Skeletal muscle satellite cell (primary cell): ENCODE results near the gene GNG13.
"Not testable (repeated sequence)": the region's sequence is repeated elsewhere in the genome, so short reads cannot be mapped to it uniquely, and the experiment has no call there.

ENCODE experiments used
- H3K27me3 ChIP-seq: 2 replicates; pipeline ENCODE4 v1.7.0; 2013; ENCODE audit warnings: low read length; ENCODE audit not compliant: control insufficient read depth, insufficient read depth
- H3K36me3 ChIP-seq: 2 replicates; pipeline ENCODE4 v1.7.0; 2013; ENCODE audit warnings: mild to moderate bottlenecking, control low read depth, low read length; ENCODE audit not compliant: insufficient read depth
- H3K4me1 ChIP-seq: 2 replicates; pipeline ENCODE4 v1.7.0; 2013; ENCODE audit warnings: low read length; ENCODE audit not compliant: control insufficient read depth, insufficient read depth
- H3K4me2 ChIP-seq: 2 replicates; pipeline ENCODE4 v1.7.0; 2013; ENCODE audit warnings: mild to moderate bottlenecking, low read length
- H3K4me3 ChIP-seq: 2 replicates; pipeline ENCODE4 v1.7.0; 2013; ENCODE audit warnings: low read length
- H3K9ac ChIP-seq: 2 replicates; pipeline ENCODE4 v1.7.0; 2013; ENCODE audit warnings: mild to moderate bottlenecking, low read depth, low read length, moderate library complexity
- H3K9me3 ChIP-seq: replicated peaks from 2 replicates; pipeline ENCODE4 v1.7.0; 2013; ENCODE audit warnings: mild to moderate bottlenecking, control low read depth, low read length

GNG13 gene

GRCh38 chr16:840561-841454 is 40.3 kb upstream of the GNG13 start:
- no peaks in the 10 kb centered on the region for H3K36me3 ChIP-seq
- no peaks in the 10 kb centered on the region for H3K4me1 ChIP-seq
- H3K27me3 ChIP-seq = no peaks in the 10 kb centered on the region
- no peak overlapping the region for H3K9ac ChIP-seq
- no peak overlapping the region for H3K4me3 ChIP-seq
- H3K4me2 ChIP-seq = no peak overlapping the region
- peaks cover 8% of the 10 kb centered on the region for H3K9me3 ChIP-seq

GRCh38 chr16:839643-840408 is 39.3 kb upstream of the GNG13 start:
- H3K4me2 ChIP-seq = no peak overlapping the region
- no peaks in the 10 kb centered on the region for H3K4me1 ChIP-seq
- H3K36me3 ChIP-seq = no peaks in the 10 kb centered on the region
- H3K4me3 ChIP-seq = no peak overlapping the region
- H3K9me3 ChIP-seq = peaks cover 11% of the 10 kb centered on the region
- H3K27me3 ChIP-seq = no peaks in the 10 kb centered on the region
- no peak overlapping the region for H3K9ac ChIP-seq

GRCh38 chr16:838741-839140 is 38.2 kb upstream of the GNG13 start:
- Histone ChIP-seq H3K4me1 (no peaks in the 10 kb centered on the region), H3K27me3 (peaks cover 2% of the 10 kb centered on the region), H3K9ac (no peak overlapping the region), H3K36me3 (no peaks in the 10 kb centered on the region), H3K9me3 (peaks cover 14% of the 10 kb centered on the region), H3K4me2 (no peak overlapping the region), H3K4me3 (no peak overlapping the region)

DNA sequence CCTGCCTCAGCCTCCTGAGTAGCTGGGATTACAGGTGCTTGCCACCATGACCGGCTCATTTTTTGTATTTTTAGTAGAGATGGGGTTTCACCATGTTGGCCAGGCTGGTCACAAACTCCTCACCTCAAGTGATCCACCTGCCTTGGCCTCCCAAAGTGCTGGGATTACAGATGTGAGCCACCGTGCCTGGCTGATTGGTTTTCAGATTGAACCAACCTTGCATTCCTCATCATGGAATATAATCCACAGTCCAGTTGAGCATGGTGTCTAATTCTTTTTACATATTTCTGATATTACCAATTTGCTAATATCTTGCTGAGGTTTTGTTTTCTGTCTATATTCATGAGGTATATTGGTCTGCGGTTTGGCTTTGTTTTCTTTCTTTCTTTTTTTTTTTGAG is 36.3 kb upstream of the GNG13 start:
- not testable (repeated sequence) for H3K4me1 ChIP-seq, H3K4me3 ChIP-seq, H3K36me3 ChIP-seq, H3K9ac ChIP-seq, H3K4me2 ChIP-seq
- Histone ChIP-seq H3K27me3 (peaks cover 12% of the 10 kb centered on the region), H3K9me3 (peaks cover 14% of the 10 kb centered on the region)

DNA sequence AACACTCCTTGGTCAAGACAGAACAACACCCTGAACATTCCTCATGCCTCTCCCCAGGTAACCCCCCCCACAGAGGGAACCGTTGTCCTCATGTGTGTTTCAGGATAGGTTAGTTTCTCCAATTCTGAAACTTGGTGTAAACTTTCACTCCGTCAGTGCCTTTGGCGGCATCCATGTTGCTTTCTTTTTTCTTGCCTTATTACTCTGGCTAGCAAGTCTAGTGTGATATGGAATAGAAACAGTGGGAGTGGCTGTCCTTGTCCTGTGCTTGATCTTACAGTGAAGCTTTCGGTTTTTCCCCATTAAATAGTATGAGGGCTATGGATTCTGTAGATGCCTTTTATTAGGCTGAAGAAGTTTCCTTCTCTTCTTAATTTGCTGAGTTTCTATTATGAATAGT is 35.7 kb upstream of the GNG13 start:
- no peaks in the 10 kb centered on the region for H3K4me1 ChIP-seq
- H3K9ac ChIP-seq = no peak overlapping the region
- peaks cover 16% of the 10 kb centered on the region for H3K27me3 ChIP-seq
- H3K4me2 ChIP-seq = no peak overlapping the region
- H3K4me3 ChIP-seq = no peak overlapping the region
- no peaks in the 10 kb centered on the region for H3K36me3 ChIP-seq
- peaks cover 14% of the 10 kb centered on the region for H3K9me3 ChIP-seq

DNA sequence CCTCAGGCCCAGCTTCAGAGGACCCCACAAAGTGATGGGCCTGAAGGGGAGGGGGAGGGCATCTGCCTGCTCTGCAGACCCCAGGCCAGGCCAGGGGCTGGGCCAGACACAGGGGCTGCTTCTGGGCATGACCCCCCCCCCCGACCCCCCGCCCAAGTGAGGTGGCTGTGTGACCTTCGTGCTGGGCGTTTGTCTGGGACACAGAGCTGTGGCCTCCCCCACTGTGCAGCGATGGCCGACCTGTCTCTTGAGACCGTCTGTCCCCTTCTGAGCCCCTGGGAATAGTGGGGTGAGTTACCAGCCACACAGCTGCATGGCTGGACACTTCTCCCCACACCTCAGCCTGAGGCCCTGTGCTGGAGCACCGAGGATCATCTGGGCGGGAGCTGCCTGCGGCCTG is 34.8 kb upstream of the GNG13 start:
- H3K9me3 ChIP-seq = peaks cover 14% of the 10 kb centered on the region
- no peaks in the 10 kb centered on the region for H3K4me1 ChIP-seq
- no peak overlapping the region for H3K9ac ChIP-seq
- no peak overlapping the region for H3K4me3 ChIP-seq
- no peaks in the 10 kb centered on the region for H3K36me3 ChIP-seq
- peaks cover 21% of the 10 kb centered on the region for H3K27me3 ChIP-seq
- no peak overlapping the region for H3K4me2 ChIP-seq

DNA sequence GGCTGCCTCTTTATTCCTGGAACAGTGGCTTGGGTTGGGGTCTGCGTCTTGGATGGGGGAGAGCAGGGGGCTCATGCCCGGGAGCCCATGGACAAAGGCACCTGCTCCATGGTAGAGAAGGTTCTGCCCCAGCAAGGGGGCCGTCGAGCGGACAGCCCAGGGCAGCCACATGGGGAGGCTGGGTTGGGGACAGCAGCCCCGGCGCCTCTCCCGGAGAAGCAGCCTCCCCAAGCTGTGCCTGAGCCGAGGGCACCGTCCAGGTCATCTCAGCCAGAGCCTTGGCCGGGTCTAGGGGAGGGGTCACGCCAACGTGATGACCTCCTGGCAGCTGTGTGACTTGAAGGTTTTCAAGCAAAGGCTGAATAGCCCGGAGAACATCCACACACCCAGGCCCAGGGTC is 32.9 kb upstream of the GNG13 start:
- Histone ChIP-seq H3K4me2 (no peak overlapping the region), H3K9me3 (peaks cover 14% of the 10 kb centered on the region), H3K27me3 (peaks cover 24% of the 10 kb centered on the region), H3K4me1 (no peaks in the 10 kb centered on the region), H3K9ac (no peak overlapping the region), H3K36me3 (no peaks in the 10 kb centered on the region), H3K4me3 (no peak overlapping the region)

DNA sequence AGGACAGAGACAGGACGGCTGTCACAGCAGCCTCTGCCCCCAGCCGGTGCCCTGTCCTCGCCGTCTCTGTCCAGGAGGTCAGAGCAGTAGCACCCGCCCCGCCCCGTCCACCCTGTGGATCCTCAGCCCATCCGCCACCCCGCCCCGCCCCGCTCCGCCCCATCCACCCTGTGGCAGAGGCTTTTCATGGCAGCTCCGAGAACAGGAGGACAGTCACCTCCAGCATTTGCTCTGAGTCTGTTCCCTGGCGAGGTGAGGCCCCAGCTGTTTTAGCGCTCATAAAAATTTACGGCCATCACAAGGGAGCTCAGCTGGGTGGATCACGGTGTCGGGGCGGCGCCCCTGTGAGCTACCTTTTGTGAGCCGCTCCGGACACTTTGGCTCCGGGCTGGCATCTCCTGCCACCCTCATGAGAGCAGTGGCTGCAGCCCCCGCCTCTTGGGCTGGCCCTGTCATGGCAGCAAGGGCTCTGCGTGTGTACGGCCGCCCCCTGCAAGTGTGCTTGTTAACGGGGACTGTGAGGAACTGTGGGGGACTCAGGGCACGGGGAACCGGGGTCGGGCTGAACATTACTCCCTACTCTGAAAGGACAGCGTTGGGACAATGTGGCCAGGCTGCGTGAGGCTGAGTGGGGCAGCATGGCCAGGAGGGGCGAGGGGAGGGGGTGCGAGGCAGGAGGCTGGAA is 32.3 kb upstream of the GNG13 start:
- peaks cover 14% of the 10 kb centered on the region for H3K9me3 ChIP-seq

GRCh38 chr16:831571-832413 is 31.3 kb upstream of the GNG13 start:
- no peaks in the 10 kb centered on the region for H3K4me1 ChIP-seq
- peaks cover 27% of the 10 kb centered on the region for H3K27me3 ChIP-seq
- H3K4me3 ChIP-seq = no peak overlapping the region
- peaks cover 14% of the 10 kb centered on the region for H3K9me3 ChIP-seq
- H3K9ac ChIP-seq = no peak overlapping the region
- no peaks in the 10 kb centered on the region for H3K36me3 ChIP-seq
- no peak overlapping the region for H3K4me2 ChIP-seq

More for the DNA sequence above, 32.3 kb upstream of the GNG13 start:
- Histone ChIP-seq H3K4me2 (no peak overlapping the region), H3K4me1 (no peaks in the 10 kb centered on the region), H3K9ac (no peak overlapping the region), H3K36me3 (no peaks in the 10 kb centered on the region), H3K4me3 (no peak overlapping the region), H3K27me3 (peaks cover 27% of the 10 kb centered on the region)

DNA sequence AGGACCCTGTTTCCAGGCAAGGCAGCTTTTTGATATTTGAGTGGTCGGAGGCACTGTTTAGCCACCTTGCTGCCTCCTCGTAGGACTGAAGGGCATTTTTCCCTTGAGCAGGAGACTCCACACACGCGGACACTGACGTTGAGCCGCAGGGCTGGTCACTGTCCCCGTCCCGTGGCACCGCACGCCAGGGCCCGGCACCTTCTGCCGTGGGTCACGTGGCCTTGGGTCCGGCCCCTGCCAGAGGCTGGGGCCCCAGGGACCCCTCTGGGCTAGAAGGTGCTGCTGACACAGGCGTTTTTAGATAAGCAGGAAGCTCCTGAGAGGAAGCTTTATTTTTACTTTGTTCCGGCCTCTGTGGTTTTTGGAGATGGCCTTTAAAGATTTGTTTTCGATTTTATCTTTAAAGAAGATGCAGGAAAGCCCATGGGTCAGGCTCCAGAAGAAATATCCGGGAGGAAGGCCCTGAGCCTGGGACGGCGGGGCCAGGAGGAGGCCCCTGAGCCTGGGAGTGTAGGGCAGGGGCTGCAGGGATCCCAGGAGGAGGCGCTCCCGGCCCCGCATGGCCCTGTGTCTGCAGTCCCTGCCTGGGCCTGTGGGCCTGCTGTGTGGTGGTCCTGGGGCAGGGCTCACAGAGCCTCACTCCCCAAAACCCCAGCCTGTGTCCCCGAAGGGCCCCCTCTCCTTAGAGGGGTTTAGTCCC is 30.5 kb upstream of the GNG13 start:
- H3K4me3 ChIP-seq = no peak overlapping the region
- peaks cover 9% of the 10 kb centered on the region for H3K9me3 ChIP-seq
- no peak overlapping the region for H3K9ac ChIP-seq

More for the DNA sequence above, 30.5 kb upstream of the GNG13 start:
- H3K36me3 ChIP-seq = no peaks in the 10 kb centered on the region
- peaks cover 29% of the 10 kb centered on the region for H3K27me3 ChIP-seq
- no peaks in the 10 kb centered on the region for H3K4me1 ChIP-seq
- H3K4me2 ChIP-seq = no peak overlapping the region
